H1 (cell line): ENCODE data around the gene VEPH1. TPM values are rescaled to one million over a fixed set of nuclear protein-coding genes. Genes with fewer than 3 reads are reported as not detected.
A peak's percentile ranks its signal among the peaks of the same experiment; 100 is the strongest.

ENCODE experiments used
- CTCF ChIA-PET: fragments of 300-600 bp; sonication (Branson Sonifier 250); formaldehyde crosslinking; loops from one replicate; lab custom pipeline; 2021; ENCODE audit not compliant: partially characterized antibody; lab: Charles Lee
- POLR2A ChIA-PET: fragments of 300-600 bp; sonication (Branson Sonifier 250); formaldehyde crosslinking; loops from one replicate; lab custom pipeline; 2021; ENCODE audit warnings: inconsistent platforms; ENCODE audit not compliant: partially characterized antibody; lab: Charles Lee
- DNase-seq, 2 experiments: peaks; one replicate each; pipeline versions ENCODE4 v3.0.0 to v3.0.0-alpha.2; 2010 to 2022; ENCODE audit warnings: low spot score in 2 of 2, low read depth in 1 of 2, mixed read lengths in 1 of 2
- FAIRE-seq: peaks from 2 replicates; lab custom pipeline; 2011; peaks lifted over from hg19 to GRCh38; lab: Jason Lieb, UNC
- H2AFZ ChIP-seq: 2 replicates; pipeline ENCODE4 v1.8.1; 2012; ENCODE audit warnings: low read length, inconsistent platforms
- H2AK5ac ChIP-seq: 2 replicates; pipeline ENCODE4 v1.6.1; 2013; ENCODE audit warnings: low read depth, low read length
- H2BK120ac ChIP-seq: replicated peaks from 2 replicates; pipeline ENCODE3; 2013; ENCODE audit warnings: low read depth, low read length, inconsistent platforms
- H2BK12ac ChIP-seq: 2 replicates; pipeline ENCODE4 v1.6.1; 2013; ENCODE audit warnings: low read depth, low read length
- H2BK15ac ChIP-seq: 2 replicates; pipeline ENCODE4 v1.6.1; 2013; ENCODE audit warnings: low read length
- H2BK20ac ChIP-seq: 2 replicates; pipeline ENCODE4 v1.6.1; 2013; ENCODE audit warnings: low read length
- H2BK5ac ChIP-seq: 2 replicates; pipeline ENCODE4 v1.6.1; 2013; ENCODE audit warnings: low read depth, low read length
- H3K14ac ChIP-seq: 2 replicates; pipeline ENCODE4 v1.6.1; 2013; ENCODE audit warnings: inconsistent platforms; ENCODE audit not compliant: insufficient read length
- H3K18ac ChIP-seq: 2 replicates; pipeline ENCODE4 v1.6.1; 2013; ENCODE audit warnings: low read length; ENCODE audit errors: extremely low read depth
- H3K23ac ChIP-seq: 2 replicates; pipeline ENCODE4 v1.6.1; 2013; ENCODE audit warnings: inconsistent platforms; ENCODE audit not compliant: insufficient read length
- H3K23me2 ChIP-seq: 2 replicates; pipeline ENCODE4 v1.6.1; 2013; ENCODE audit warnings: low read depth, low read length
- H3K27ac ChIP-seq: 2 replicates; pipeline ENCODE4 v1.6.1; 2011; ENCODE audit warnings: low read depth, low read length, inconsistent platforms
- H3K27me3 ChIP-seq, 4 experiments: replicated peaks in 1 of 4; 1 replicate in 1 of 4; 2 replicates in 3 of 4; pipeline versions ENCODE4 v1.6.1 to v1.8.1; 2011 to 2013; ENCODE audit warnings: low read length in 3 of 4, mild to moderate bottlenecking in 3 of 4, inconsistent platforms in 2 of 4, mixed read lengths in 2 of 4, moderate library complexity in 1 of 4; ENCODE audit not compliant: control insufficient read depth in 3 of 4, insufficient read depth in 3 of 4; ENCODE audit errors: extremely low read depth in 1 of 4
- H3K36me3 ChIP-seq, 4 experiments: 2 replicates each; pipeline versions ENCODE4 v1.6.1 to v1.8.1; 2011 to 2013; ENCODE audit warnings: mild to moderate bottlenecking in 4 of 4, low read length in 3 of 4, moderate library complexity in 2 of 4, control low read depth in 1 of 4, inconsistent platforms in 1 of 4; ENCODE audit not compliant: insufficient read depth in 4 of 4, control insufficient read depth in 2 of 4
- H3K4ac ChIP-seq: replicated peaks from 2 replicates; pipeline ENCODE3; 2013; ENCODE audit warnings: low read length, low read depth, mixed read lengths, inconsistent platforms; ENCODE audit not compliant: insufficient read length
- H3K4me1 ChIP-seq, 4 experiments: replicated peaks in 1 of 4; 1 replicate in 1 of 4; 2 replicates in 3 of 4; pipeline versions ENCODE4 v1.6.1 to v1.8.1; 2011 to 2013; ENCODE audit warnings: low read length in 3 of 4, inconsistent platforms in 2 of 4, mixed read lengths in 1 of 4; ENCODE audit not compliant: insufficient read depth in 4 of 4, control insufficient read depth in 3 of 4
- H3K4me2 ChIP-seq, 2 experiments: 2 replicates each; pipeline versions ENCODE4 v1.6.1 to v1.8.1; 2011 to 2013; ENCODE audit warnings: low read depth in 2 of 2, low read length in 2 of 2, control low read depth in 1 of 2, inconsistent platforms in 1 of 2, mild to moderate bottlenecking in 1 of 2; ENCODE audit not compliant: insufficient read depth in 1 of 2
- H3K4me3 ChIP-seq, 4 experiments: fragments of 200-600, 300-600 bp in 1 of 4; sonication (generic), shearing (Covaris generic), sonication (Bioruptor Twin) in 1 of 4; 2 replicates each; pipeline versions ENCODE4 v1.5.1 to v1.8.1; 2011 to 2016; ENCODE audit warnings: low read length in 4 of 4, low read depth in 3 of 4, control low read depth in 2 of 4, inconsistent platforms in 2 of 4, mild to moderate bottlenecking in 2 of 4, mixed read lengths in 1 of 4, moderate library complexity in 1 of 4; ENCODE audit not compliant: insufficient read depth in 2 of 4; ENCODE audit errors: extremely low read depth in 1 of 4
- H3K56ac ChIP-seq: replicated peaks from 2 replicates; pipeline ENCODE3; 2013; ENCODE audit warnings: low read depth, mild to moderate bottlenecking, mixed read lengths, low read length, inconsistent platforms; ENCODE audit not compliant: insufficient read length
- H3K79me1 ChIP-seq: 2 replicates; pipeline ENCODE4 v1.6.1; 2013; ENCODE audit warnings: low read depth, low read length, control low read depth
- H3K79me2 ChIP-seq, 2 experiments: 2 replicates each; pipeline versions ENCODE4 v1.6.1 to v1.8.1; 2012 to 2013; ENCODE audit warnings: low read length in 2 of 2, mild to moderate bottlenecking in 2 of 2, inconsistent platforms in 1 of 2; ENCODE audit not compliant: insufficient read depth in 2 of 2, control insufficient read depth in 1 of 2
- H3K9ac ChIP-seq, 4 experiments: replicated peaks in 1 of 4; 1 replicate in 1 of 4; 2 replicates in 3 of 4; pipeline versions ENCODE4 v1.6.1 to v1.8.1; 2011 to 2013; ENCODE audit warnings: low read depth in 3 of 4, low read length in 3 of 4, control low read depth in 2 of 4, mild to moderate bottlenecking in 2 of 4, moderate library complexity in 2 of 4, inconsistent platforms in 1 of 4; ENCODE audit errors: extremely low read depth in 1 of 4
- H3K9me3 ChIP-seq, 2 experiments: 2 replicates each; pipeline versions ENCODE4 v1.6.1 to v1.8.1; 2012 to 2013; ENCODE audit warnings: mild to moderate bottlenecking in 2 of 2, moderate library complexity in 2 of 2, control low read depth in 1 of 2, inconsistent platforms in 1 of 2, low read depth in 1 of 2, low read length in 1 of 2, mixed read lengths in 1 of 2; ENCODE audit not compliant: insufficient read depth in 2 of 2
- H4K20me1 ChIP-seq, 2 experiments: replicated peaks in 1 of 2; 2 replicates each; pipeline versions ENCODE3 to v1.8.1; 2011 to 2013; ENCODE audit warnings: inconsistent platforms in 2 of 2, low read length in 2 of 2, mild to moderate bottlenecking in 1 of 2; ENCODE audit not compliant: insufficient read depth in 2 of 2, control insufficient read depth in 1 of 2
- H4K5ac ChIP-seq: 2 replicates; pipeline ENCODE4 v1.6.1; 2013; ENCODE audit warnings: low read length, low read depth, mixed read lengths, inconsistent platforms; ENCODE audit not compliant: insufficient read length
- H4K8ac ChIP-seq: 2 replicates; pipeline ENCODE4 v1.8.0; 2013; ENCODE audit warnings: mild to moderate bottlenecking, moderate library complexity, low read length, inconsistent platforms; ENCODE audit not compliant: insufficient read depth; ENCODE audit errors: extremely low read depth
- H4K91ac ChIP-seq: replicated peaks from 2 replicates; pipeline ENCODE3; 2013; ENCODE audit warnings: low read length, mixed read lengths, inconsistent platforms; ENCODE audit not compliant: insufficient read length
- E2F6 ChIP-seq: IDR thresholded peaks from 2 replicates; pipeline ENCODE4 v1.6.1; 2012; ENCODE audit warnings: inconsistent platforms
- EGR1 ChIP-seq: IDR thresholded peaks from 2 replicates; pipeline ENCODE4 v1.6.1; 2011; ENCODE audit warnings: low read depth, low read length, borderline replicate concordance
- KDM1A ChIP-seq: fragments of 200-600, 300-600 bp; sonication (generic); IDR thresholded peaks from 2 replicates; pipeline ENCODE4 v1.7.1; 2016; ENCODE audit warnings: mild to moderate bottlenecking, low read length, borderline replicate concordance
- POU5F1 ChIP-seq: IDR thresholded peaks from 2 replicates; pipeline ENCODE4 v1.6.1; 2011; ENCODE audit warnings: low read depth, mild to moderate bottlenecking, low read length, moderate library complexity
- TBP ChIP-seq: IDR thresholded peaks from 2 replicates; pipeline ENCODE4 v1.6.1; 2011; ENCODE audit warnings: low read depth, low read length, improper control_type of control experiment
- WGBS, 2 experiments: shearing (Covaris generic) in 1 of 2; methylation state at CpG; one replicate each; pipeline versions ENCODE4 v1.1.6 to v1.1.7; 2013 to 2015; ENCODE audit warnings: low lambda C conversion rate in 2 of 2, mixed read lengths in 2 of 2, inconsistent platforms in 1 of 2, low coverage in 1 of 2, missing lambda C conversion rate in 1 of 2; ENCODE audit not compliant: insufficient replicate concordance in 2 of 2, insufficient coverage in 1 of 2, insufficient read length in 1 of 2; ENCODE audit errors: extremely low coverage in 1 of 2, missing lambda C conversion rate in 1 of 2; 5-methylcytosine and 5-hydroxymethylcytosine counted together
- polyA plus RNA-seq, 7 experiments: library from polyadenylated mRNA; depleted of rRNA in 3 of 7; stranded (reverse) in 5 of 7; unstranded in 2 of 7; fragments of >200 nt in 5 of 7; fragments of 200-250 nt in 2 of 7; gene quantifications; 1 replicate in 5 of 7; 2 replicates in 1 of 7; 4 replicates in 1 of 7; pipeline versions ENCODE4 v1.2.1 to v1.2.3, GENCODE V29; 2011 to 2013; ENCODE audit warnings: missing spikeins in 2 of 7, mixed read lengths in 2 of 7
- total RNA-seq: library from RNA; stranded (reverse); fragmentation: NEBNext Ultra II Directional; extraction: Animal tissue kit (Norgen Biotek cat#: 25700); gene quantifications from 2 replicates; pipeline ENCODE4 v1.2.1, GENCODE V29; 2021

VEPH1 gene
- total and polyA plus RNA-seq, 2 of the 8 experiments (the other 6 are each of a cell fraction or from before 2014, with no cell fraction given): 12.0 to 18.3 TPM

DNA sequence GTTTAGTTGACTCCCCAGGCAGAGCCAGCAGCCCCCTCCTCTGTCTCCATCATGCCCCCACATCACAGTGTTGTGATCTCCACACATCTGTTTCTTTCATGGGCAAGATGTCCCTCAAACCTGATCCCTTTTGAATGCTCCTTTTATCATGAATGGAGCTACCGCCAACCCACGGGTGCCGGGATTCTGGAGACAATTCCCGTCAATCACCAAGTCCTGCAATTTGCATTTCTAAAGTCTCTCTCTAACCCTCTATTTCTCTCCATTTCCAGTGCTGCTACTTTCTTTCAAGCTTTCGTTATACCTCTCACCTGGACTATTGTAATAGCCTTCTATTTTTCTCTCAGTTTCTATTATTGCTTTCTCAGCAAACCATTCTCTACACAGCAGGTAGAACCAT, 253.6 kb downstream of the VEPH1 start:
- Histone ChIP-seq H3K4me3 (no peak overlapping the region; a peak in 1 of 8 replicates), H3K79me1 (no peaks in the 10 kb centered on the region), H3K27me3 (no peaks in the 10 kb centered on the region), H3K14ac (no peak overlapping the region), H3K36me3 (no peaks in the 10 kb centered on the region), H3K4me1 (peaks cover 0 to 10% (median 3%) of the 10 kb centered on the region in 4 experiments; a peak in 2 of 7 replicates), H4K91ac (no peak overlapping the region), H4K20me1 (no peaks in the 10 kb centered on the region), H3K27ac (no peak overlapping the region), H3K23me2 (0 out of 2 replicates have a peak, but pooled peaks cover 1% of the 10 kb centered on the region), H3K79me2 (no peaks in the 10 kb centered on the region), H3K9ac (no peak overlapping the region), H2BK120ac (no peak overlapping the region), H2AFZ (no peak overlapping the region), H2BK12ac (peak overlapping the region; percentile 84; the same call in 1 of the 2 replicates), H2BK20ac (peak overlapping the region; percentile 82; the same call in 1 of the 2 replicates), H4K8ac (no peak overlapping the region), H2AK5ac (no peak overlapping the region; the same call in 1 of the 2 replicates), H2BK5ac (peak overlapping the region; percentile 32; the same call in 1 of the 2 replicates), H4K5ac (no peak overlapping the region), H3K23ac (no peak overlapping the region), H2BK15ac (no peak overlapping the region), H3K9me3 (no peaks in the 10 kb centered on the region), H3K56ac (no peak overlapping the region), H3K4ac (no peak overlapping the region), H3K18ac (no peak overlapping the region), H3K4me2 (peak overlapping the region in 1 of 2 experiments; percentile 12; a peak in 1 of 4 replicates)
- POLR2A ChIA-PET: interaction anchor here (1.1 to 1.3 kb wide), 2 partner anchors 14 to 250 kb away, joined by 3 to 4 read pairs; no protein-coding TSS in a partner anchor
- DNase-seq: no peak
- TF ChIP-seq E2F6: no peak
- TF ChIP-seq TBP: no peak
- TF ChIP-seq EGR1: no peak
- TF ChIP-seq POU5F1: no peak
- no peak for TF ChIP-seq KDM1A
- CTCF ChIA-PET: interaction anchor here (0.6 to 3.0 kb wide), 5 partner anchors 9 to 207 kb away, joined by 3 to 12 read pairs (median 4); no protein-coding TSS in a partner anchor
- no peak for FAIRE-seq
- 56% methylated on average over 5 of the region's 5 CpGs; no CpG with 5 or more reads in 1 of the 2 experiments for WGBS, 2 experiments
